Ammon's horn (tissue), 1 donor: ENCODE data around the gene SFRP5.
A peak's percentile ranks its signal among the peaks of the same experiment; 100 is the strongest.

Source experiments
- DNase-seq: peaks from one replicate; pipeline ENCODE4 v3.0.0-alpha.2; 2016; ENCODE audit warnings: low spot score

The SFRP5 gene, protein sequence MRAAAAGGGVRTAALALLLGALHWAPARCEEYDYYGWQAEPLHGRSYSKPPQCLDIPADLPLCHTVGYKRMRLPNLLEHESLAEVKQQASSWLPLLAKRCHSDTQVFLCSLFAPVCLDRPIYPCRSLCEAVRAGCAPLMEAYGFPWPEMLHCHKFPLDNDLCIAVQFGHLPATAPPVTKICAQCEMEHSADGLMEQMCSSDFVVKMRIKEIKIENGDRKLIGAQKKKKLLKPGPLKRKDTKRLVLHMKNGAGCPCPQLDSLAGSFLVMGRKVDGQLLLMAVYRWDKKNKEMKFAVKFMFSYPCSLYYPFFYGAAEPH

DNA sequence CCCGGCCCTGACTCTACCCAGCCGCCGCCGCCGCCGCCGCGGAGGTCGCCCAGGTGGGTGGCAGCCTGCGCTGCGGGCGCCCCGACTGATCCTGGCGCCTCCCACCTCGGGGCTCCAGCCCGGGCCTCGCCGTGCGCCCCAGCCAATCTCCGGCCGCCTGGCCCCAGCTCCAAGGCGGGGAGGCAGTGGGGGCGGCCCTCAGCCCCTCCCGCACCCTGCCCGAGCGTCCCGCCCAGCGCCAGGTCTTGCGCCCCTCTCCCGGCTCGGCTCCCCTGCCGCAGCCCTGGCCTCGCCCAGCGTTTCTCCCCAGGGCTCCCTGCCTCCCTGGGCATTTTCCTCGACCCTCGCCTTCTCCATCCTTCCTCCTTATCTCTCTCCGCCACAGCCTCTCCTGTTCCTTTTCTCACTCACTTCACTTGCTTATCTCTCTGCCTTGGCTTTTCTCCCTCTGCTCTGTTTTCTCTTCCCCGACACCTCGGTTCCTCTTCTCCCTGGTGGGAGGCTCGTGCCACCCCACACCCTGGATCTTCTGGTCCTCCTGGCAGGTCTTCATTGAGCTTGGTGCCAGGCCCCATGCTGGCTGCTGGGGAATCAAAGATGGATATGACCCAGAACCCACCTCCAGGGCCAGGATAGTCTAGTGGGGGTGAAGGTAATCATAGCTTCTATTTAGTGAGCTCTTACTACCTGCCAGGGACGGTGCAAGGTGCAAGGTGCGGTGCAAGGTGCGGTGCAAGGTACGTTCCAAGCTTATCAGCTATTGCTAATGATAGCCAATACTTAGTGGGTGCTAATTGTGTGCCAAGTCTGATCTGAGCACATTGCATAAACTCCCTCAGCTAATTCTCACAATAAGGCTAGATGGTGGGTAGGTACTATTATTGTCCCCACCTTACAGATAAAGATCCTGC is at the start of gene SFRP5:
TSS of gene SFRP5 (minus strand) at position 87 of the 911 bp plus-strand sequence. CDS start 166 bp downstream, outside the sequence.
- DNase-seq = no peak

DNA sequence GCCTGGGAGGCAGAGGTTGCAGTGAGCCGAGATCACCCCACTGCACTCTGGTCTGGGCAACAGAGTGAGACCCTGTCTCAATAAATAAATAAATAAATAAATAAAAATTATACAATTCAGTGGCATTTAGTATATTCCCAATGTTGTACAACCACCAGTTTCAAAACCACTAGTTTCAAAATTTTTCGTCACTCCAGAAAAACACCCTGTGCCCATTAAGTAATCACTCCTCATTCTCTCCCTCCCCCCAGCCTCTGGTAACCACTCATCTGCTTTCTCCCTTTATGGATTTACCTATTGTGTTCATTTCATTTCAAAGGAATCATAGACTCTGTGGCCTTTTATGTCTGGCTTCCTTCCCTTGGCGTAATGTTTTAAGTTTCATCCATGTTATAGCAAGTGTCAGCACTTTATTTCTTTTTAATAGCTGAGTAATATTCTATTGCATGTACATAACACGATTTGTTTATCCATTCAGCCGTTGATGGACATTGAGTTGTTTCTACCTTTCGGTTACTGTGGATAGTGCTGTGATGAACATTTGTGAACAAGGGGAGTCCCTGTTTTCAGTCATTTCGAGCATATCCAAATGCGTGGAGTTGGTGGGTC is 48.4 kb upstream of the SFRP5 start:
- no peak for DNase-seq

GRCh38 chr10:97818572-97818971 is 46.8 kb upstream of the SFRP5 start:
- no peak for DNase-seq

DNA sequence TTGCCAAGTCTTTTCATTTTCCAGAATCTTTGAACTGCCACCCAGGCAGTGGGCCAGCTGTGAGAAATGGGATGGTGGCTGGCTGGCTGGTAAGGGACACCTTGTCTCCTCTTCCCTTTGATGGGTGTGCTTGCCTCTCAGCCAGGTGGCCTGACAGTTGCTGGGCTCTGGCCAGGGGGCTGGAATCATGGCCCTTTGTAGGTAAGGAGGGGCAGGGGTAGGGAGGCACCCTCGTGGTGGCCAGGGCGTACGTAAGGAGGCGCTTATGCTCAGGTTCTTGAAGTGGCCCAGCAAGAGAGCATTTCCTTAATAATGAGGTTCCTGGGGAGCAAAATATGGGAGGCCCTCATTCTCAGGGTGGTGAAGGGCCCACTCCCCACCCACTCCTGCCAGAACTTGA is 44.8 kb upstream of the SFRP5 start:
- no peak for DNase-seq

GRCh38 chr10:97814996-97815395 is 43.2 kb upstream of the SFRP5 start:
- DNase-seq = no peak

GRCh38 chr10:97813311-97813710 is 41.5 kb upstream of the SFRP5 start:
- no peak for DNase-seq

GRCh38 chr10:97812696-97813095 is 40.9 kb upstream of the SFRP5 start:
- no peak for DNase-seq

DNA sequence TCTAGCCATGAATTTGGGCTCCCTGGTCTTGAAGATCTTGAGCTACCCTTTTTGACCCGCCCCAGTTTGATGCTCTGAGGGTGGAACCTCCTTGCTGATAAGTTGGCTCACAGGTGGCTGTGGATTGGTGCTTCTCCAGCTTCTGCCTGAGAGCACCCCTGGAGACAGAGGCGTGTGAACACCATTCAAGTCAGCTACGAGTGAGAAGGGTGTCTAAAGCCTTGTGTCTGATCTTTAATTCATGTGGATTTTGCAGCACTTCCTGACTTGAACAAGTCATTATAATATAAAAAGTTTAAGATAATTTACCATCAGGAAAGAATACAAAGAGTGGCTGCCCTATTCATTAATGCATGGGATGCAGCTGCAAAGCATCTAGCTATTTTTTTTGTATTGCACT is 40.2 kb upstream of the SFRP5 start:
- no peak for DNase-seq

- no peak for DNase-seq
Measured at GRCh38 chr10:97810446-97810845, 38.6 kb upstream of the SFRP5 start.

DNA sequence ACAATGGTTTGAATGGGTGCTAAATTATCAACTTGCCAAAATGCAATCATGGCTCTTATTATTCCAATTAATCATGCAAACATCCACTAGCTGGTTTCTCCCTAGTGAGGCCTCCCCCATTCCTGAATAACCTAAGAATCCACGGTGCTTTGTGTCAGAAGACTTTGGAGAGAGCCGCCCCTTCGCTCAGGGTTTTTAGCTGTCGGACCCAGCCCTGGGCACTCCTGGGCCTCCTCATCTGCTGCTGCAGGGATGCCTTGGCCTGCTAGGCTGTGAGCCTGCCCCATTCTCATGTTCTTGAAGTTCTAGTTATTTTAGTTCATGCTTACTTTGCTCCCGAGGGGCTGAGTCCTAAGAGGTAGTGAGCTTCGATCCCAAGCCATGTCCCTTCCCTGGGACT is 34.1 kb upstream of the SFRP5 start:
- no peak for DNase-seq

DNA sequence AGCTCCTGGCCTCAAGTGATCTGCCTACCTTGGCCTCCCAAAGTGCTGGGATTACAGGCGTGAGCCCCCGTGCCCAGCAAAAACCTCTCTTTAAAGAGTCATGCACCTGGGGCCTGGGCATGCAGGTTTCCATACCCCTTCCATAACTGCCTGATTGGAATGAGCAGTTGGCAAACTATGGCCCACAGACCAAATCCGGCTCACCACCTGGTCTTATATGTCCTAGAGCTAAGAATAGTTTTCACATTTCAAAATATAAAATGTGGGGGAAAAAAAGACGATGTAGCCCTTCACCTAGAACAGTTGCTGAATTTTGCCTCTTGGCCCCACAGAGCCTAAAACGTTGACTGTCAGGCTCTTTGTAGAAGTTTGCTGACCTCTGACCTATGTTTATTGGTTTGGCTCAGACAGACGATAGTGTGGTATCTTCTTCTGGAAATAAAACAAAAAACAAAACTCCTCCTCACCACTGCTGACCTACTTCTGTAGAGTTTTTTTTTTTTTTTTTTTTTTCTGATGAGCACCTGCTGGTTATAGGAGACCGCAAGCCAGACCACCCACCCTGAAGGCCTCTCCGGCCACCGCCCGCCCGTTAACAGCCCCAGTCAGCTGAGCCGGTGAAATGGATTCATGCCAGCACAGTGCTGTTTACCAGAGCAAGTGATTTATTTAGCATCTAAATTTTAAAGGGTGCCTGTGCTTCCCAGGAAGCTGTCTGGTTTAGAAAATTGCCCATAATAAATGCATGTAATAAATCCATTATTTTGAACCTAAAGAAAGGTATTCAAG is 33.5 kb upstream of the SFRP5 start:
- DNase-seq = no peak

DNA sequence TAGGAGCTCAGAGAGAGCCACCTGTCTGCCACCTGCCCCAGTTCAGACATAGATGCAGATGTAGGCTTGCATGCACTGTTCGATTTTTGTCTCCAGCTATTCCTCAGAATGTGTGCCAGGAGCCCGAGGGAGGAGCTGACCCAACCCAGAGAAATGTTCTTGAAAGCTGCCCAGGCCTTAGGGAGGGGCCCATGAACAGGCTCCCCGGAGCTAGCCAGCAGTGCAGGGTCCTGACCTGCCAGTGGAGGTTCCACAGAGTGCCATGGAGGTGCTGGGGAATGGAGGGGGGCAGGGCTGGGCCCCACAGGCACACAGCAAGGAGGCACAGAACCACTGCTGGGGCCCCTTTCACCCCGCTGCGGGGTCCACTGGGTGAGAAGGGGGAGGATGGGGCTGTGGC is 29.6 kb upstream of the SFRP5 start:
- no peak for DNase-seq

DNA sequence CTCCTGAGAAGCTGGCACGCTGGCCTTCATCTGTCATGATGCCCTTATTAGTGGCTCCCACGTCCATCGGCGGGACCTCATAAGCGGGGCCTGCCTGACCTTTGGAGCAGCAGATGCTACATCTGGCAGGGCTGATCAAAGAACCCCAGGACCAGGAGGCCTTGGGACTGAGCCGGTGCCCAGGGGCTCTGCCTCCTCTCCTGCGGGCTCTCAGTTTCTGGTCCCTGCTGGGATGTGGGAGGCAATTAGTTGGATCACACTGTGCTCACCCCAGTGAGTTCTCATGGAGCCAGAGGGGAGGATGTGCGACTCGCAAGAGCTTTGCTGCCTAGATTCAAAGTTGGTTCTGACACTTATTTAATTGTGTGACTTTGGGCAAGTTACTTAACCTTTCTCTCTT is 28.7 kb upstream of the SFRP5 start:
- no peak for DNase-seq

GRCh38 chr10:97798958-97799610 is 27.3 kb upstream of the SFRP5 start:
- DNase-seq = no peak

DNA sequence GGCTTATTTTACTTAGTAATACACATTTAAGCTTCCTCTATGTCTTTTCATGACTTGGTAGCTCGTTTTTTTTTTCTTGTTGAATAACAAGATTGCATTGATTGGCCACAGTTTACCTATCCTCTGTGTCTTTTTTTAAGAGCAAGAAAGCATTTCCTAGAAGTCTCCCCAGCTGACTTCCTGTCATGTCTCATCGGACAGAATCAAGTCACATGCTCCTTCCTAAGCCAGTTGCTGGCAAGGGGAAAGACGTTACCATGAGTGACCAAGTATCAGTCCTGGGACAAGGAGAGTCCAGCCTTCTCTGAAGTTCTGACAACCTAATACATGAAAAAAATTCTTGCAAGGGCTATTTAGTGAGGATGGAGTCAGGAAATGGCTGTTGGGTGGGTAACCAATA is 24.9 kb upstream of the SFRP5 start:
- no peak for DNase-seq

DNA sequence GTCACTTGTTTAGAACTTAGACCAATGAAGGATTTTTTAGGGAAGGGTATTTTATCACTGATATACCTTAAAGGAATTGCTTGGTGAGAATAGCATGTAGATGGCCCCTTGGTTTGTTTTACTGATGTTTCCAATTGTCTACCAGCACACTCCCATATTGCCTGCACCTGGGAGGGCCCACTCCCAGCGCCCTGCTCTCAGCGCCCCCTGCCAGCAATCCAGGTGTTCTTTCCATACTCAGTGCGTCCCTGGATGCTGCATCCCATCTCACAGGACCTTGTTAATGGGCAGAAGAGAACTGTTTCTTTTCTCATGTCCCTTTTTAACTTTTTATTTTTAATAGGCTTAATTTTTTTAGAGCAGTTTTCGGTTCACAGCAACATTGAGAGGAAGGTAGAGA is 24.1 kb upstream of the SFRP5 start:
- no peak for DNase-seq

DNA sequence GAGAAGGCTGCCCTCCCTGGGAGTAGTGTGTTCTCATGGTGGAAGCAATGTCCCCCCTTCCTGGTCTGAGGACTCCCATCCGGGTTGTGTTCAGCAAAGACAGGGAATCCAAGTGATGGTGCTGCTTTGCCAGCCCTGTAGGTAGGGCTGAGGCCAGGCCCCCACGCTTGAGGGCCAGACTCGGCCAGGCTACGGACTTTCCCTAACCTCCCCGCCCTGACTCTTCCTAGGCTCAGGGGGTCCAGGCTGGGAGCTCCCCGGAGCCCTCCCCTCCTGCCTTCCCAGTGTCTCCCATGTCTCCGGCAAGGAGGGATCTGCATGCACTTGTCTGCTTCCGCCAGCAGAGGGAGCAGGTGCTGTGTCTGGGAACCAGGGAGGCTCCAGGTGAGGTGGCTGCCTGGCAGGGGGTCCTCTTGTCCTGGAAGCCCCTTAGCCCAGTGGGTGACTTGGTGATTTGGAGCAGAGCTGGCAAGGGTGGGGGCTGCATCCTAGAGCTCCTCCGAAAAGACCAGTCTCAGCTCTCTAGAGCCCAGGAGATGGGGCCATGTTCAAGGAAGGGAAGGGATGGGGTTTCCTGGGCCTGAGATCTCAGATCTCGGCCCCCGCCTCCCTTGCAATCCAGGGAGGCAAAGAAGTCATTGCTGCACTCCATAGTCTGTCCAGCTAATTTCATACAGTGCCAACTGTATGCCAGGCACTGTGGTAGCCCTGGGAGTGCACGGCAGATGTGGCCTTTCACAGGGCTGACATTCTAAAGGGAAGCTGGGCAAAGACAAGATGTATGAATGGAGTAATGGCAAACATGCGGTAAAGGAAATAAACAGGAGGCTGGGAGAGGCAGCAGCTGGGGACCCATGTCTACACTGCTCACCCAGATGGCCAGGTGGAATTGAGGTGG is 20.3 kb upstream of the SFRP5 start:
- DNase-seq = peak; percentile 77

GRCh38 chr10:97789770-97790397 is 18.1 kb upstream of the SFRP5 start:
- no peak for DNase-seq

DNA sequence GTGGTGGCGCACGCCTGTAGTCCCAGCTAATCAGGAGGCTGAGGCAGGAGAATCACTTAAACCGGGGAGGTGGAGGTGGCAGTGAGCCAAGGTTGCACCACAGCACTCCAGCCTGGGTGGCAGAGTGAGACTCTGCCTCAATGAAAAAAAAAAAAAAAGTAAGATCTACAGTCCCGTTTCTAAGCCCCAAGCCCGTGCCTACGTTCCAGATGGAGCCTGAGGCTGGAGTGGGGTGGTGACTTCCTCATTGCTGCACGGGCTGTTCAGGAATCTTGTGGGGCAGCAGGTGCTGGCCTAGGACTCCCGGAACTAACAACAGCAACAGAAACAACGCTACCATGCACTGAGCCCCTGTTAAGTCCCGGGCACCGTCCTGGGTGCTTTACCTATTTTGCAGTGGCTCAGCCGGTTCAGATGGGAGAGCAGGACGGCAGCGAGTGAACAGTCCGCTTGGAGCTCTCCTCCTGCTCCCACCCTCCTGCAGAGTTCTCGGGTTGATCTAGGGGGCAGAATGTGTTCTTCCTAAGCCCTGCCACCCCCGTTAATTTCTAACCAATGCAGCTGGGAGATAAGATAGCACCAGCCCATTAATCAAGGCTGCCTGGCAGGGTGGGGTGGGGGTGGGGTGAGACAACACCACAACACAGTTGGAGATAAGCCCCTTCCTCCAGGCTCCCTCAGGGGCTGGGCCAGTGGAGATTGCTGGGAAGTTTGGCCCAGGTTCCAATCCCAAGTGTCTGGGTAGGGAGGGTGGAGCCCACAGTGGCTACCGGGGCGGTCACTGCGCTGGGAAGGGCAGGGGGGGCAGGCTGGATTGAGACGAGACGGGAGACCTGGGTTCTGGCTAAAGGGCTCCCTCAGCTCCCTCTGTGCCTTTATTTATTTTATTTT is 17.0 kb upstream of the SFRP5 start:
- DNase-seq = no peak
